Measurements from ENCODE around the gene KCP. TPM values are rescaled to one million over a fixed set of nuclear protein-coding genes. Genes with fewer than 3 reads are reported as not detected.

KCP gene
- polyA plus RNA-seq, 3 donors, result 0.11 to 0.16 TPM; not detected in 1

DNA sequence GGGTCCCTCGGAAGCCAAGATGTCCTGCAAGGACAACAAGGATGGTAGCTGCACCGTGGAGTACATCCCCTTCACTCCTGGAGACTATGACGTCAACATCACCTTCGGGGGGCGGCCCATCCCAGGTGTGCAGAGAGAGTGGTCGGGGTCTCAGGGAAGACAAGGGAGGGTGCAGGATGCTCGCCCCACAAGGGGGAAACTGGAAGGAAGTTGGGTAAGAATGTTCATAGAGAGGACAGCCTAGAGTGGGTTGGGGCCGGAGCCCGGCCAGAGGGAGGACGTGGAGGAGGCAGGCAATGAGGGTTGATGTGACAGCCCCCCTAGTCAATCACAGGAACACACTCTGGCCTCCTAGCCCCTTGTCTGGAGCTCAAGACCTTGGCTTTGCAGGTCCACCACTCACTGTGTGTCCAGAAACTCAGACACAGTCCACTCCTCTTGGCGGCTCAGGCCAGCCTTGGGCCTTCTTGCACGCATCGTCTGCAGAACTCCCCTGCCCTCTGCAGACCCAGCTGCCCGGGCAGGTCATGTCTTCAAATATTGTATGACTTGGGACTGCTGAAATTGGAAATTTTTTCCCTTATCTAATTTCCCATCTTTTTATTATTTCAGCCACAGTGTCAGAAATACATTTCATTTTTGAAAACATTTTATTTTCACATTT lies 63.6 kb downstream of the KCP start:
- Histone ChIP-seq H3K36me3 (replicated peaks in 1 of 2; ENCODE audit: control insufficient read depth in 1 of 2, insufficient read depth in 2 of 2, low read length in 2 of 2) (no peaks in the 10 kb centered on the region), H4K20me1 (ENCODE audit: insufficient read depth, low read length) (no peaks in the 10 kb centered on the region), H3K4me2 (replicated peaks; ENCODE audit: extremely low read depth, low read length, poor library complexity, severe bottlenecking) (no peak overlapping the region), H3K27me3 (ENCODE audit: control insufficient read depth in 2 of 2, insufficient read depth in 2 of 2, low read length in 2 of 2) (no peaks in the 10 kb centered on the region), H3K79me2 (ENCODE audit: insufficient read depth, low read length) (no peaks in the 10 kb centered on the region), H3K9ac (ENCODE audit: insufficient read depth, low read length, poor library complexity, severe bottlenecking) (no peak overlapping the region), H3K9me3 (replicated peaks in 1 of 2; ENCODE audit: control insufficient read depth in 1 of 2, insufficient read depth in 1 of 2, low read length in 2 of 2) (no peaks in the 10 kb centered on the region), H3K27ac (ENCODE audit: low read depth in 1 of 2, low read length in 2 of 2) (no peak overlapping the region), H3K4me3 (replicated peaks in 1 of 3; ENCODE audit: low read depth in 2 of 3, low read length in 3 of 3) (no peak overlapping the region), H3K4me1 (ENCODE audit: control insufficient read depth in 1 of 2, insufficient read depth in 2 of 2, low read length in 2 of 2) (no peaks in the 10 kb centered on the region), H2AFZ (ENCODE audit: insufficient read depth, low read depth, low read length, poor library complexity, severe bottlenecking) (no peak overlapping the region)
- H3K9me3 Mint-ChIP-seq, result no peaks in the 10 kb centered on the region
- peak overlapping the region in 1 of 7 donors; percentile 72 for H3K27ac Mint-ChIP-seq
- H3K36me3 Mint-ChIP-seq, result no peaks in the 10 kb centered on the region
- intact Hi-C loops (cut with micrococcal nuclease), result no loop called here
- H3K4me3 Mint-ChIP-seq, result no peak overlapping the region
- no peak for TF ChIP-seq CTCF (IDR thresholded peaks at IDR 0.05)
- WGBS (ENCODE audit: insufficient coverage), result 100% methylated on average over 1 of the region's 14 CpGs
- peaks cover 2 to 5% (median 4%) of the 10 kb centered on the region in 3 donors for H3K27me3 Mint-ChIP-seq (ENCODE audit: low read depth in 3 of 3)
- H3K4me1 Mint-ChIP-seq, result peaks cover 2% of the 10 kb centered on the region
- no peak for DNase-seq

DNA sequence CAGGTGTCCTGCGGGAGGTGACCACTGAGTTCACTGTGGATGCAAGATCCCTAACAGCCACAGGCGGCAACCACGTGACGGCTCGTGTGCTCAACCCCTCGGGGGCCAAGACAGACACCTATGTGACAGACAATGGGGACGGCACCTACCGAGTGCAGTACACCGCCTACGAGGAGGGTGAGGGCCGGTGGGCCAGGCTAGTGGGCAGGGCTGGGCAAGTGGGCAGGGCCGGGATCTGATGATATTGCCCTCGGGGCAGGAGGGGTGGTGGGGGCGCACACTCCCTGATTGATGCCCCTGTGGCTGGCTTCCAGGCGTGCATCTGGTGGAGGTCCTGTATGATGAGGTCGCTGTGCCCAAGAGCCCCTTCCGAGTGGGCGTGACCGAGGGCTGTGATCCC lies 64.5 kb downstream of the KCP start:
- intact Hi-C loops (cut with micrococcal nuclease), result no loop called here
- no peak overlapping the region for H2AFZ ChIP-seq (ENCODE audit: insufficient read depth, low read depth, low read length, poor library complexity, severe bottlenecking)
- no peak overlapping the region for H3K9ac ChIP-seq (ENCODE audit: insufficient read depth, low read length, poor library complexity, severe bottlenecking)
- H3K36me3 ChIP-seq (replicated peaks in 1 of 2; ENCODE audit: control insufficient read depth in 1 of 2, insufficient read depth in 2 of 2, low read length in 2 of 2), result no peaks in the 10 kb centered on the region
- no peak overlapping the region for H3K4me2 ChIP-seq (replicated peaks; ENCODE audit: extremely low read depth, low read length, poor library complexity, severe bottlenecking)
- no peak overlapping the region for H3K27ac ChIP-seq (ENCODE audit: low read depth in 1 of 2, low read length in 2 of 2)
- no peaks in the 10 kb centered on the region for H3K9me3 ChIP-seq (replicated peaks in 1 of 2; ENCODE audit: control insufficient read depth in 1 of 2, insufficient read depth in 1 of 2, low read length in 2 of 2)
- Mint-ChIP-seq H3K9me3 (no peaks in the 10 kb centered on the region), H3K36me3 (no peaks in the 10 kb centered on the region), H3K27ac (no peak overlapping the region), H3K4me3 (no peak overlapping the region), H3K27me3 (ENCODE audit: low read depth in 3 of 3) (peaks cover 2 to 5% (median 4%) of the 10 kb centered on the region in 3 donors), H3K4me1 (peaks cover 3% of the 10 kb centered on the region)
- H3K4me3 ChIP-seq (replicated peaks in 1 of 3; ENCODE audit: low read depth in 2 of 3, low read length in 3 of 3), result no peak overlapping the region
- no peak for DNase-seq
- H4K20me1 ChIP-seq (ENCODE audit: insufficient read depth, low read length), result no peaks in the 10 kb centered on the region
- no peaks in the 10 kb centered on the region for H3K4me1 ChIP-seq (ENCODE audit: control insufficient read depth in 1 of 2, insufficient read depth in 2 of 2, low read length in 2 of 2)
- H3K27me3 ChIP-seq (ENCODE audit: control insufficient read depth in 2 of 2, insufficient read depth in 2 of 2, low read length in 2 of 2), result no peaks in the 10 kb centered on the region
- no peaks in the 10 kb centered on the region for H3K79me2 ChIP-seq (ENCODE audit: insufficient read depth, low read length)
- no peak for TF ChIP-seq CTCF (IDR thresholded peaks at IDR 0.05)
- WGBS (ENCODE audit: insufficient coverage), result 92% methylated on average over 18 of the region's 19 CpGs

Data from CD14-positive monocyte (primary cell).